Measurements from ENCODE around the gene PAIP1.
"Not testable (repeated sequence)": the region's sequence is repeated elsewhere in the genome, so short reads cannot be mapped to it uniquely, and the experiment has no call there.

PAIP1 gene

DNA sequence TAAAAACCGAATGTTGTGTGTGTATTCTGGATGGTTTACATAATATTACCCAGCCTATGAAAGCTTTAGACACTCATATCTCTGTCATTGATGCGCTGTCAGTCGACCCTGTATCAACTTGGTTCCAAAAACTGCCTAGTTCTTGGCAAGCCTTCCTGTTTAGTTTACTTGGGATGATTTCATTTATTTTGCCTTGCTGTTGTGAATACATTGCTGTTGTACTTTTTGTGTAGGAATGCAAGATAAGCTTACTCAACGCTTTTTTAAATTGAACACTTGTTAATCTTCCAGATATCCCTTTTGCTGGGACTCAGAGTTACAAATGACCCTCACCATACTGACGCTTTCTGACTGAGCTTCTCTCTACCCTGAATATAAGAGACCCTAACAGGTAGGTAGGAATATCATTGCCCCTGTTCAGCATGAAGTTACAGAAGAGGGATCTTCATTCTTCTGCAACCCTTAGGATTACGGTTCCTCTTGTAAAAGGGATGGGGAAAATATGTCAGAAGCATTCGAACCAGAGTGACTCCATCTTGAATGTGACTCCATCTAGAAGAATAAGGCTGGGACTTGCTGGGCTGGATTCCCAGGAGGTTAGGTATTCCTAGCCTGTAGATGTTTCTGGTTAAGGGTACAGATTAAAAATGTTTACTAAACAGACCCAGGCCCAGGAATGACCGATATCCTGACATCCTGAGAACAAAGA is 13.7 kb upstream of the PAIP1 start:
- DNase-seq (ENCODE audit: low read depth, low spot score) = no peak

DNA sequence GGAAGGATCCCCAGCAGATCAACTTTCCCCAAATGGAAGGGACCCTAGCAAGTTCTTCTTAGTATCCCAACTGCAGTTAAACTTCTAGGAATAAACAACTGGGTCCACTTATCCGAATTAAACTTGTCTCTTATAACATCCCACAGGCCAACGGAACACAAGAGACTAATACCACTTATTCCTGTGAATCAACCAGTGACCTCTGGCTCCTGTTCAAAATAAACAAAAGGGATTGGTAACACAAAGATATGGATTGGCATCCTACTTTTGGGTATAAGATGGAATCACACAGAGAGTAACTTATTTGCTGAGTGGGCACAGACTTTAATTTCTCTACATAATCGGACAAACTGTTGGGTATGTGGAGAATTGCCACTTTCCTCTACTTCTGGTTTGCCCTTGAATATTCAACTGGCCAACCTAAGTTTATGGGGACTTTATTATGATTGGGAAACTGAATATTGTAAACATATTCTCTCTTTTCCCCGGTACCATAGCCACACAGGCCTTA is 12.4 kb upstream of the PAIP1 start:
- DNase-seq (ENCODE audit: low read depth, low spot score) = no peak

DNA sequence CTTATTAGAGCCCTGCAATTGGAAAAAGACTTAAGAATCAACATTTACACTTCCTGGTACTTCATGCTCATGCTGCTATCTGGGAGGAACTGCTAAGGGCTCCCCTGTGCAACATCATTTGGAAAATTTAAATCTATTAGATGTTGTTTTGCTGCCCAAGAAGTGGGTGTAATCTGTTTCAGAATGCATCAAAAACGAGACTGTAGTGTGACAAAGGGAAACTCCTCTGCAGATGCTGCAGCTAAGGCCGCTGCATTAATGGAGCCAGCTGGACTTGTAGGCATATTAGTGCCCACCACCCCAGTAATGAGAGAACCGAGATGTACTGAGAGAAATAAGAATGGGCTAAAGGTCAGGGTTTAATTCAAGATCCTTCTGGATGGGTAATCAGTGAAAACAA is 11.1 kb upstream of the PAIP1 start:
- DNase-seq (ENCODE audit: low read depth, low spot score) = no peak

DNA sequence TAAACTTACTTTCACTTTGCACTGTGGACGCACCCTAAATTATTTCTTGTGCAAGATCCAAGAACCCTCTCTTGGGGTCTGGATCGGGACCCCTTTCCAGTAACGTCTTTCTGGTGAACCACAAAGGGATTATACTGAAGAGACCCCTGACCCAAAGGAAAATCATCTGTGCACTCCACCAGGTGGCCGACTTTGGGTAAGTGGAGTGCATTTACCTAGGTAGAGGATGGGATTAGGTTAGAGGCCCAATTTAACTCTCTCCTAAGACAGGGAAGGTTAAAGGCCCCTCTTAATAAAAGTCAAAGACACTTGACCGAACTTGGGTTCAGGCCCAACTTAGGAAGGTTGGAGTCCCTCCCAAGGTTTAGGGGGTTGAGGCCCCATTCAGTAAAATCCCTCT is 8.2 kb upstream of the PAIP1 start:
- no peak for DNase-seq (ENCODE audit: low read depth, low spot score)

DNA sequence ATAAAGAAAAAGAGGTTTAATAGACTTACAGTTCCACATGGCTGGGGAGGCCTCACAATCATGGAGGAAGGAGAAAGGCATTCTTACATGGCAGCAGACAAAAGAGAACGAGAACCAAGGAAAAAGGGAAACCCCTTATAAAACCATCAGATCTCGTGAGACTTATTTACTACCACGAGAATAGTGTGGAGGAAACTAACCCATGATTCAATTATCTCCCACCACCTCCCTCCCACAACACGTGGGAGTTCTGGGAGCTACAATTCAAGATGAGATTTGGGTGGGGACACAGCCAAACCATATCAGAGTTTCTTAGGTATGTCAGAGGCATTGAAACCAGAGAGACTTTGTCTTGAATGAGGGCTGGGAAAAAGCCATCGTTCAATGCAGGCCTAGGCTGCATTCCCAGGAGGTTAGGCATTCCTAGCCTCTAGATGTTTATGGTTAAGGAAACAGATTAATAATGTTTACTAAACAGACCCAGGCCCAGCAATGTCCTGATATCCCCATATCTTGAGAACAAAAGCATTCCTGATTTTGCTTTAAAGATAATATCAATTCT is 7.5 kb upstream of the PAIP1 start:
- DNase-seq (ENCODE audit: low read depth, low spot score) = no peak

DNA sequence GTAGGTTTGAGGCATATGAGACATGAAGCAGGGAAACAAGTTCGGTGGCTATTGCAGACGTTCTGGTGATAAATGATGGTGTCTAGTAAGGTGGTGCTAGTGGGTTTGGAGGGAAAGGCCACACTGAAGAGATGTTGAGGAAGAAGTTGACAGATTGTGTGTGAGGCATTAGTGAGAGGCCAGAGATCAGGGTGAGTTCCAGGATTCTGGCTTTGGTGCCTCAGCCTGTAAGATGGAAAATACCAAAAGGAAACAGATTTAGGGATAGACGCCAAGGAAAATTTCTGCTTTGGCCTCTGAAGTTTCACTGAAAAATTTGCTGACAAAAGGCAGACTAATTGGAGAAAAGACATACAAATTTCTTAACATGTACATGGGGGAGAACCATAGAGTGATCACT is 6.4 kb upstream of the PAIP1 start:
- no peak for DNase-seq (ENCODE audit: low read depth, low spot score)

DNA sequence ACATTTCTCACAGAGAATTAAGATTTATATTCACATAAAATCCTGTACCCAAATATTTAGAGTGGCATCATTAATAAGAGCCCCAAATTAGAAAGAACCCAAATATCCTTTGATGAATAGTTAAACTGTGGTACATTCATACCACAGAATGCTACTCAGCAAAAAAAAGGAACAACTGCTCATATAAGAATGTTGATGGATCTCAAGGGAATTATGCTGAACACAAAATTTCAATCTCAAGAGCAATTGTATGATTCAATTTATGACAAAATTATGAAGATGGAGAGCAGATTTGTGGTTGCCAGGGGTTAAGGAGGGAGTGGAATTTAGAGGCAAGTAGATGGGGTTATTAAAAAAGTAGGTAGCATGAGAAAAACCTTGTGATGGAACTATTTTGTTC is 4.5 kb upstream of the PAIP1 start:
- DNase-seq (ENCODE audit: low read depth, low spot score) = no peak

DNA sequence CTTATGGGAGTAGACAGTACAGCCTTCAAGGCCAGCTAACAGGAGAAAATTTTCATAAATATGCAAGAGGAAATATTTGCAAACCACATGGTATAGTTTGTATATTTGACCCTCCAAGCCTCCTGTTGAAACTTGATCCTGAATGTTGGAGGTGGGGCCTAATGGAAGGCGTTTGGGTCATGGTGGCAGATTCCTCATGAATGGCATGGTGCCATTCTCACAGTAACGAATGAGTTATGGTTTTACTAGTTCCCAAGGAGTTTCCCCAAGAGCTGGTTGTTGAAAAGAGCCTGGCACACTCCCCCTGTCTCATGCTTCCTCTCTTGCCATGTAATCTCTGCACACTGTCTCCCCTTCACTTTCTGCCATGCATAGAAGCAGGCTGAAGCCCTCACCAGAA is 3.3 kb upstream of the PAIP1 start:
- no peak for DNase-seq (ENCODE audit: low read depth, low spot score)

DNA sequence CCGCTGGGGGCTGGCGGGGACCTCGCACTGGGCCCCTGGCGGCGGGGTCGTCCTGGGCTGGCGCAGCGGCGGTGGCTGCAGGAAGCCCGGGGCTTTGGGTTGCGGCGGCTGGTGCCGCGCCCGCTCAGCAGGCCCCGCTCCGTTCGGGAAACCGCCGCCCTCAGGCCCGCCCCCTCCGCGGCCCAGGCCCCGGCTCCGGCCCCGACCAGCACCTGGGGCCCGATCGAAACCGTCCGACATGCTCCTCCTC is 345 bp downstream of the PAIP1 start:
- DNase-seq (ENCODE audit: low read depth, low spot score) = not testable (repeated sequence)

DNA sequence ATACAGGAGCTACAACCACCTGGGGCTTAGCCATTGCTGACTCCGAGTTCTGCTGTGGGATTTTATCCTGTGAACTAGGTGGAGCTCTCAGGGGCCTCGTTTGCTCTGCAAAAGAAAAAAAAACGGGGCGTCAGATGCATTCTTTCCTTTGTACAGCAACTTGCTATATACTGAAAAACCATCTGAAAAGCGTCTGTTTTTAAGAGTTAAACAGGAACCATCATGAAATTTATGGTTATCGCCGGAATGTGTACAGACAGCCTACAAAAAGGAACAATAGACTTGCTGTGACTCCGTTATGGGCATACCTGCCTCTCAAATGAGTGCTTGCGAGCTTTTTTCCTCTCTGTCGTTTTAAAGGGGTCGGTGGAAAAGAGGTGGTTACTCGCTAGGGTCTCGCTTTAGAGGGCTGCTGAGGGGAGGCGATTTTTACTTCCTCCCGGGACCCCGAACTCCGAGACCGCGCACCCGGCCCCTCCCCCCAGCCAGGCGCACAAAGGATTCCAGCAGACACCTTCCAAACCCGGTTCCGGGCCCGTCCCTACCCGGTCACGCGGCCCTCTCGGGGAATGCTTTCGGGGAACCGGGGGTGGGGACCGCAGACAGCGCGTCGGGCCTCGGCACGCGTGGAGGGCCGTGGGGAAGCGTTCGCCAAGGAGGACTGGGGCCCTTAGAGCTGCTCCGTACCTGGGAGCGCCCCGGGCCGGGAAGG is 826 bp downstream of the PAIP1 start:
- DNase-seq (ENCODE audit: low read depth, low spot score) = no peak

DNA sequence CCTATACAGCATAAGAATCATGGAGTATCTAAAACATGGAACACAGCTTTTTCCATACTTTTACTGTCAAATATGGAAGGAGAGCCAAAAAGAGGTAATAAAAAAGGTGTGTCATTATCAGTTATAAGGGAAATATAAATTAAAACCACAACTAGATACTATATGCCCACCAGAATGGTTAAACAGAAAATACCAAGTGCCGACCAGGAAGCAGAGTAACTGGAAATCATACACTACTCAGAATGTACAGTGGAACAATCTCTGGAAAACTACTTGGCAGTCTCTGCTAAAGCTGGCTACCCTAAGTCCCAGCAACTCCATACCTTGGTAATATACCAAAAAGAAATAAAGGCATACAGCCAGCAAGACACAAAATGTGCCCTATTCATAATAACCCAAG is 2.4 kb downstream of the PAIP1 start:
- no peak for DNase-seq (ENCODE audit: low read depth, low spot score)

DNA sequence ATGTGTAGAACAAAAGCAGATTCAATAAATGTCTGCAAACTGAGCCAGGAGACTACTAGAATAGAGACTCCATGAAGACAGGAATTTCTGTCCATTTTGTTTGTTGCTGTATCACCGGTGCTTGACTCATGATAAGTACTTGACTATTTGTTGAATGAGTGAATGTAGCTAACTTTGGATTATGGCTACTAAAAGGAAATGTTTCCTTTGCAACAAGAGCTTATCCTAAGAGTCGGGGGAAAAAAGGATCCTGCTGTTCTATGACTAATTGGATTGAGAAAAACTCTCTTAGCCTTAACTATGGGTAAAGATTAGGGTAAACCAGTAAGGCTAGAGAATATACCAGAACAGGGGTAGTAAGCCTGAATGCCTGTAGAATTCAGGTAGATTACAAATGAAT is 3.5 kb downstream of the PAIP1 start:
- no peak for DNase-seq (ENCODE audit: low read depth, low spot score)

DNA sequence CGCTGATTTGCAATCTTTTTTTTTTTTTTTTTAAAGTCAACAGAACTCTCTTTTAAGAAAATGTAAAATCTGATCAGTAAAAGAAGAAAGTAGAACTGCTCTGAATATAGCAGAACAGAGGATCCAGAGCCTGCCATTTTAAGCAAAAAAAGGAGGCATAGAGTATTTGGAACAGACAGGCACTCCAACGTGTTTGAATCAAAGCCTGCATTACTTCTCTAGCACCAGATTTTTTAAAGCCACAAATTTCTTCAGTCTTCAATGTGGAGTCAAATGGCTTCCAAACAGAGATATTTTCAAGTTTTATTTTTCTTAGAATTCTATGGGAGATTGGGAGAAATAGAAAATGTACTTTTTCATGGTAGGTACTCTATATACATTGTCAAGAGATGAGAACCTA is 5.1 kb downstream of the PAIP1 start:
- DNase-seq (ENCODE audit: low read depth, low spot score) = no peak

DNA sequence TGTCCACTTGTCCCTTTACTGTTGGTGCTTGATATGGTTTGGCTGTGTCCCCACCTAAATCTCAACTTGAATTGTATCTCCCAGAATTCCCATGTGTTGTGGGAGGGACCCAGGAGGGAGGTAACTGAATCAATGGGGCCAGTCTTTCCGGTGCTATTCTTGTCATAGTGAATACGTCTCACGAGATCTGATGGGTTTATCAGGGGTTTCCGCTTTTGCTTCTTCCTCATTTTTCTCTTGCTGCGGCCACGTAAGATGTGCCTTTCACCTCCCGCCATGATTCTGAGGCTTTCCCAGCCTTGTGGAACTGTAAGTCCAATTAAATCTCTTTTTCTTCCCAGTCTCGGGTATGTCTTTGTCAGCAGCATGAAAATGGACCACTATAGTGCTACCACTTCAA is 7.6 kb downstream of the PAIP1 start:
- DNase-seq (ENCODE audit: low read depth, low spot score) = not testable (repeated sequence)

DNA sequence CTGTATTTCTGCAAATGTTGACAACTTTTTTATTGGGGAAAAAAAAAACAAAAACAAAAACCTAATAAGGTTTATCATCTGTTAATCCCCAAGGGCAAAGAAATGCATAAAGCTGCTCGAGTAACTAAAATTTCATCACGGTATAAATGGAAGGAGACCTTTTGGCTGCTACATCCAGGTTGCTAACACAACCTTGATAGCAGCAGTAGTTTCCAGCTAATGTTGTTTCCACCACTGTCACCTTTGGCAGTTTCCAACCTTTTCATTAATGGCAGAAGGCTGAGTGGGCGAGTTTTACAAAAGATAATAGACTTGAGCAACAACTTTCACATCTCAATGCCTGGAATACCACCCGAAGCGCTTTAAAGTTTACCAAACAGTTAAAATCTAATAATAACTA is 8.5 kb downstream of the PAIP1 start:
- DNase-seq (ENCODE audit: low read depth, low spot score) = no peak

DNA sequence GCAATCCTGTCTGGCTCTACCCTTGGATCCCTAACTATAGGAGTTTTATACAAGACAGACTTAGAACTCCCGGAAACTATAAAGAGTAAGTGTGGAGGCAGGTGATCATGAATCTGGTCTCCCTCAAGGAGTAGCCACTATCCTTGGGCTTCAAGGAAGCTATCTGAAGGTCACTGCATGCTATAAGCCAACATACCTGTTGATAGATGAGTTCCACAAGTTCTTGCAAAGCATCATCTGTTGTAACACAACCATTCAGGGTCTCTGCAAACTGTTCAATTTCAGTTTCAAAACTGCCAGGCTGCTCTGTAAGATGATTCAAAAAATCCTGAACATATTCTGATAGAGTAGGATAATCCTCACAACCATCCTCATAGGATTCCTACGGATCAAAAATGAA is 9.3 kb downstream of the PAIP1 start:
- DNase-seq (ENCODE audit: low read depth, low spot score) = no peak

DNA sequence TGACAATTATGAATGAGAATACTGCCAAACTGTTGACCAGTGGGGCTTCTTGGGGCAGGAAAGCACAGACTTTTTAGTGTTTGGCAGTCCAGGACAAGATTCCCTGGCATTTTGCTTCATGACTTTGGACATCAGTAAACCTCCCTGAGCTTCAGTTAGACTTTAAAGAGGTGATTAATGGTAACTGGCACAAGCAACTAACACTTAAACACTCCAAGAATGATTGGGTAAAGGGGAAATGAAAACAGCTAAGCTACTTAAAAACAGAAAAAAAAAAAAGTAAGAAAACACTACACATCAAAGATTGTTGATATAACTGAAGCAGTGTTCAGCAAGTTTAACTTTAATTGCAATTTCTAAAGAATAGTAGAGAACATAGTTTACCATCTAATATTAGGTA is 13.4 kb downstream of the PAIP1 start:
- no peak for DNase-seq (ENCODE audit: low read depth, low spot score)

DNA sequence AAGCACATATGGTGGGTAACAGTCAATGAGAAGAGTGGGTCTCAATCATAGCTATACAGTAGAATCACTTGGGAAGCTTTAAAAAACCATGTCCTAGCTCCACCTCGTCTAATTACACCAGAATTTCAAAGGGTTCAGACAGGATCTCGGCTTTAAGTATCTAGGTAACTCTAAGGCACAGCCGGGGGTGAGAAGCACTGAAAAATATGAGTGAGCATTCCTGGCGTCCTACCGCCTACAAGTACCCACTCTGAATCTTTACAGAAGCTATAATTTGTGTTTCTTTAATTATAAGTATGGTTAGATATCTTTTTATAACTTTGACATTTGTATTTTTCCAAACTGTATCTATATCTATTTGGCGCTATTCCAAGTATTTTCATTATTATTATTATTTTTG is 16.1 kb downstream of the PAIP1 start:
- DNase-seq (ENCODE audit: low read depth, low spot score) = no peak

DNA sequence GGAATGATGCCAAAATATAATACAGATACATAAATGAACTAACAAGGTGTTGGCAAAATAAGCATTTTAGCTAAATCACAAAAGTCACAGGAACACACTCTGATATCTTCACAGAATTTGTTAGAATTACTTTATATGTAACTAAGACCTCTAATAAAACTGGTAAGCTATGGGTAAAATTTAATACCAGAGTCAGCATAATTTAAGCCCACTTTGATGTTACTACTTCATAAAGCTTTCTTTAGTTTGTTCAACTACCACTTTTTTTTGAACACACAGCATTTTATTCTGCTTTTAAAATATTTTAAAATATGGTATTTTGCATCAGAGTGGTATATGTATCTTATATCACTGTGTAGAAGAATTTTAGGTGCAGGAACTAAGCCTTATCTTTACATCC is 19.9 kb downstream of the PAIP1 start:
- DNase-seq (ENCODE audit: low read depth, low spot score) = no peak

DNA sequence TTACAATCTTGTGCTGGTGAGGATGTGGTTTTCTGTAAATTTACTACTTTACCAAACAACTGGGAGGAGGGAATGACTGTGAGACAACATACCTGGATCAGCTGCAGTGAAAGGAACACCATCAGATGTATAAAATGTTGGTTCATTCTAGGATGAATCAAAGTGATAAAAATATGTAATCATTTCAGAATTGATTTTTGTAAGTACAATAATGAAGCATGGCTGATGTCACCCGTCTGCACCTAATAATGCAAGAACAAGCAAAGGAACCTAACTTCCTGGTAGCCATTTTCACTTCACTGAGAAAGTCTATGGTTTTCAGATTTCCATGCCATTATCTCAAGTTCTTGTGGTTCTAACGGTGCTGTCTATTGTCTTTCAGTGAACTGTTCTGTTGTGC is 23.2 kb downstream of the PAIP1 start:
- no peak for DNase-seq (ENCODE audit: low read depth, low spot score)

DNA sequence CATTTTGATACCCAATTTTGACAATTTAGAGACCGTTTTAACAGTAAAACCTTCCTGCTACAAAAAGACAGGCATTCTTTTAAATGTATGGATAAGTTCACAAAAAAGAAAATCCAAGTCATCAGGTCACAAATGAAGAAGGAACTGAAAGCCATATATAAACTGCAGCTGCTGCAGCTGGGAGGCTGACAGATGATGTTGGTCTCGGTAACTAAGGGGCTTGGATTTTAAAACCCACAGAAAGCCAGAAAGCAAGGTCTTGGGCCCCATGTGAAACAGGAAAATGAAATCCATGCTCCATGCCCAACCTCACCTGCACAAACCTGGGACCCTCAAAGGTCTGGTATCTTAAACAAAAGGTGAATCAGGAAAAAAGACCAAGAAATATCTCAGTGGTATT is 26.2 kb downstream of the PAIP1 start:
- no peak for DNase-seq (ENCODE audit: low read depth, low spot score)

DNA sequence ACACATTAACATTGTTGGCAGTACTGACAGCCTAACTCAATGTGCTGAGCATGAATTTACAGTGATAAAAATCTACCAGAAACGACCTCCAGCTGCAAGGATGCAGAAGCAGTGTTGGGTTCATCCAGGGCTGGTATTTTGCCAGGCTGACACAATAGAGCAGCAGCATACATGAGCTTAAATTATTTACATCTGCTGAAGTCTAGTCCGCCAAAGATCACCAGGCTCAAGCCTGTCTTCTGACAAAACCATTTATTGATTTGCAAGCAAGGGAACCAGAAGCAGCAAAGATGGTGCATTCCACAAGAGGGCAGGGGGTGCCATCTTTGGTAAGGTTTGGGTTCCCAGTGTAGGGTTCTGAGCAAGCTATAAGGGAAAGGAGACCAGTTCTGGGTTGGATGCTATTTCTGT is 33.2 kb downstream of the PAIP1 start:
- no peak for DNase-seq (ENCODE audit: low read depth, low spot score)

DNA sequence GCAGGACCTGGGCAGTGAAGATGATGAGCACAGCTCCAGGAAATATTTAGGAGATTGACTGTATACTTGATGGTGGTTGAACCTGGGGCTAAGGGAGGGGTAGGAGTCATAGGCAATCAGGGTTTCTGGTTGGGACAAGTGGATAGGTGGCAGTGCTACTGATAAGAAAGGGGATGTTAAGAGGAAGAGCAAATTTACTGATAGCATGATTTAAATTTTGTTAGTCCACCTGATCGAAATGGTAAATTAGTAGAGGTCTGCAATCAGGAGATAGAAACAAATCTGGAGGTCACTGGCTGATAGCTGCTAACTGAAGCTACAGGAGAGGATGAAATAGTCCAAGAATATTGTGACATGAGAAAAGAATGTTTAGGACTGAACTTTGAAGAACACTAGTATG is 36.3 kb downstream of the PAIP1 start:
- DNase-seq (ENCODE audit: low read depth, low spot score) = no peak

DNA sequence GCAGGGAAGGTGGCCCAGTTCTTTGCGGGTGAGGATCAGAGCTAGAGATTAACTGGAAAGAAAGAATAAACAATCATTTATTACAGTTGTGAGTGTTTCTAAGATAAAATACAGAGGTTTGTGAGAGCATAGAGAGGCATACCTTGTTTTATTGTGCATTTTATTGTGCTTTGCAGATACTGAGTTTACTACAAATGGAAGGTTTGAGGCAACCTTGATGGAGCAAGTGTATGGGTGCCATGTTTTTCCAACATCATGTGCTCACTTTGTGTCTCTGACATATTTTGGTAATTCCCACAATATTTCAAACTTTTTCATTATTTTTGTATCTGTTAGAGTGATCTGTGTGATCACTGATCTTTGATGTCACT is 41.2 kb downstream of the PAIP1 start:
- DNase-seq (ENCODE audit: low read depth, low spot score) = peak; percentile 1

All from smooth muscle cell of the brain vasculature (primary cell).